ENCODE data around the gene ACSL6. TPM values are rescaled to one million over a fixed set of nuclear protein-coding genes. Genes with fewer than 3 reads are reported as not detected.

Gene ACSL6
- total RNA-seq, 1 donor from 2014 or later: not detected

DNA sequence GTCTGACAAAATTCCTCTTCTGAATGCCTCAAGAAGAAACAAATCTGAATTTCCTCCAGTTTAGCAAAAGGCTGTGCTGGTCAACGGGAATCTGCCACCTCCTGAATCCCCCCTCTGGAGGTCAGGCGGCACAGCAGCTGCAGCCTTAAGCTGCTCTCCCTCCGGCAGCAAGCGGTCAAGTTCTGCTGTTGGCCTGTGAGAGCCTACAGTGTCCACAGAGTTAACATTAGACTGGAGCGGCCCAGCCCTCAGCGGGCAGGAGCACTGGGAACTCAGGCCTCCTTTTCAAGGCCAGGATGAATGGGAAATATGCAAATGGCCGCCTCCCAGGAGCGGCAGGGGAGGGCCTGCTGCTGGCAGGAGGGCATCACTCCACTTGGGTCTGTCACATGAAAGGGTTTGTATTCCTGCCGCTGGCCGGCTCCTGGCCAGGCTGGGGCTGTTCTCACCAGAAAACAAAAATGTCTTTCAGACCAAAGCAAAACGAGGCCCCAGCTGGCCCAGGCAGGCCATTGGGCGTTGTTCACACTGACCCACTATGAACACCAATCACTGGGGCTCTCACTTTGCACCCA lies 8.2 kb downstream of the ACSL6 start:
- TF ChIP-seq, protein P1, sequence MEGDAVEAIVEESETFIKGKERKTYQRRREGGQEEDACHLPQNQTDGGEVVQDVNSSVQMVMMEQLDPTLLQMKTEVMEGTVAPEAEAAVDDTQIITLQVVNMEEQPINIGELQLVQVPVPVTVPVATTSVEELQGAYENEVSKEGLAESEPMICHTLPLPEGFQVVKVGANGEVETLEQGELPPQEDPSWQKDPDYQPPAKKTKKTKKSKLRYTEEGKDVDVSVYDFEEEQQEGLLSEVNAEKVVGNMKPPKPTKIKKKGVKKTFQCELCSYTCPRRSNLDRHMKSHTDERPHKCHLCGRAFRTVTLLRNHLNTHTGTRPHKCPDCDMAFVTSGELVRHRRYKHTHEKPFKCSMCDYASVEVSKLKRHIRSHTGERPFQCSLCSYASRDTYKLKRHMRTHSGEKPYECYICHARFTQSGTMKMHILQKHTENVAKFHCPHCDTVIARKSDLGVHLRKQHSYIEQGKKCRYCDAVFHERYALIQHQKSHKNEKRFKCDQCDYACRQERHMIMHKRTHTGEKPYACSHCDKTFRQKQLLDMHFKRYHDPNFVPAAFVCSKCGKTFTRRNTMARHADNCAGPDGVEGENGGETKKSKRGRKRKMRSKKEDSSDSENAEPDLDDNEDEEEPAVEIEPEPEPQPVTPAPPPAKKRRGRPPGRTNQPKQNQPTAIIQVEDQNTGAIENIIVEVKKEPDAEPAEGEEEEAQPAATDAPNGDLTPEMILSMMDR (IDR thresholded peaks at IDR 0.05): peak; percentile 27
- TF ChIP-seq EZH2 (IDR thresholded peaks at IDR 0.05): no peak
- no peaks in the 10 kb centered on the region for H3K36me3 ChIP-seq
- H3K27ac Mint-ChIP-seq: peak overlapping the region; percentile 90
- H3F3A ChIP-seq (ENCODE audit: low read depth): no peaks in the 10 kb centered on the region
- H4K20me1 ChIP-seq (ENCODE audit: low read depth): no peaks in the 10 kb centered on the region
- no peaks in the 10 kb centered on the region for H3K9me3 ChIP-seq (ENCODE audit: low read depth)
- H3K4me3 Mint-ChIP-seq: peak overlapping the region; percentile 65
- no peaks in the 10 kb centered on the region for H3K79me2 ChIP-seq (ENCODE audit: low read depth)
- H3K4me1 Mint-ChIP-seq: peaks cover 60% of the 10 kb centered on the region
- H3K9ac ChIP-seq: no peak overlapping the region
- peaks cover 15% of the 10 kb centered on the region for H3K27me3 Mint-ChIP-seq (ENCODE audit: insufficient read depth, low read depth)
- peak overlapping the region; percentile 58 for H3K4me2 ChIP-seq
- H3K27me3 ChIP-seq: peaks cover 3% of the 10 kb centered on the region
- H3K4me1 ChIP-seq: peaks cover 24% of the 10 kb centered on the region
- peak; percentile 76 for DNase-seq (ENCODE audit: low spot score)
- no peaks in the 10 kb centered on the region for H3K36me3 Mint-ChIP-seq
- H3K4me3 ChIP-seq: no peak overlapping the region
- H3K27ac ChIP-seq: no peak overlapping the region
- H3K9me3 Mint-ChIP-seq: no peaks in the 10 kb centered on the region
- no peak overlapping the region for H2AFZ ChIP-seq (replicated peaks)

DNA sequence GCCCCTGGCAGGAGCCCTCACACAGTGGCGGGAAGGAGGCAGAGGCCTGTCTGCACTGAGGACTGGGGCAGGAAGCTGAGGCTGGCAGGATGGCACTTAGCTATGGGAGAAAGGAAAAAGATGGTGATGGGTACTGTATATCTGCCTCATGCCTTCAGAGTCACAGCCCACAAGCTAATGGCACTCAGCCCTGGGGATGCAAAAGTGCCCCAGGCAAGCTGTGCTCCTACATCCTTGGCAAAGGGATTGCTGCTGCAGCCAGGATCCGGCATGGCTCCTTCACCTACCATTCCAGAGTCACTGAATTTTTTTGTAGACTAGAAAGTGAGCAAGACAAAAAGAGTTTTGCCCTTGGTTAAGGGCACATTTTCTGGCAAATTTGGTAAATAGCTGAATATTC lies 8.7 kb downstream of the ACSL6 start:
- TF ChIP-seq, protein P1 (IDR thresholded peaks at IDR 0.05): no peak
- TF ChIP-seq EZH2phosphoT487 (IDR thresholded peaks at IDR 0.05) (no peak), EZH2 (IDR thresholded peaks at IDR 0.05) (no peak)
- Histone ChIP-seq H3K4me2 (peak overlapping the region; percentile 58), H3K27me3 (no peaks in the 10 kb centered on the region), H4K20me1 (ENCODE audit: low read depth) (no peaks in the 10 kb centered on the region), H3K27ac (no peak overlapping the region), H3F3A (ENCODE audit: low read depth) (no peaks in the 10 kb centered on the region), H3K9me3 (ENCODE audit: low read depth) (no peaks in the 10 kb centered on the region), H3K4me1 (peaks cover 24% of the 10 kb centered on the region), H3K79me2 (ENCODE audit: low read depth) (no peaks in the 10 kb centered on the region), H3K36me3 (no peaks in the 10 kb centered on the region), H3K4me3 (no peak overlapping the region), H3K9ac (no peak overlapping the region), H2AFZ (replicated peaks) (no peak overlapping the region)
- peak overlapping the region; percentile 61 for H3K4me3 Mint-ChIP-seq
- H3K27me3 Mint-ChIP-seq (ENCODE audit: insufficient read depth, low read depth): peaks cover 15% of the 10 kb centered on the region
- peak overlapping the region; percentile 90 for H3K27ac Mint-ChIP-seq
- peaks cover 64% of the 10 kb centered on the region for H3K4me1 Mint-ChIP-seq
- no peaks in the 10 kb centered on the region for H3K36me3 Mint-ChIP-seq
- no peak for DNase-seq (ENCODE audit: low spot score)
- no peaks in the 10 kb centered on the region for H3K9me3 Mint-ChIP-seq

DNA sequence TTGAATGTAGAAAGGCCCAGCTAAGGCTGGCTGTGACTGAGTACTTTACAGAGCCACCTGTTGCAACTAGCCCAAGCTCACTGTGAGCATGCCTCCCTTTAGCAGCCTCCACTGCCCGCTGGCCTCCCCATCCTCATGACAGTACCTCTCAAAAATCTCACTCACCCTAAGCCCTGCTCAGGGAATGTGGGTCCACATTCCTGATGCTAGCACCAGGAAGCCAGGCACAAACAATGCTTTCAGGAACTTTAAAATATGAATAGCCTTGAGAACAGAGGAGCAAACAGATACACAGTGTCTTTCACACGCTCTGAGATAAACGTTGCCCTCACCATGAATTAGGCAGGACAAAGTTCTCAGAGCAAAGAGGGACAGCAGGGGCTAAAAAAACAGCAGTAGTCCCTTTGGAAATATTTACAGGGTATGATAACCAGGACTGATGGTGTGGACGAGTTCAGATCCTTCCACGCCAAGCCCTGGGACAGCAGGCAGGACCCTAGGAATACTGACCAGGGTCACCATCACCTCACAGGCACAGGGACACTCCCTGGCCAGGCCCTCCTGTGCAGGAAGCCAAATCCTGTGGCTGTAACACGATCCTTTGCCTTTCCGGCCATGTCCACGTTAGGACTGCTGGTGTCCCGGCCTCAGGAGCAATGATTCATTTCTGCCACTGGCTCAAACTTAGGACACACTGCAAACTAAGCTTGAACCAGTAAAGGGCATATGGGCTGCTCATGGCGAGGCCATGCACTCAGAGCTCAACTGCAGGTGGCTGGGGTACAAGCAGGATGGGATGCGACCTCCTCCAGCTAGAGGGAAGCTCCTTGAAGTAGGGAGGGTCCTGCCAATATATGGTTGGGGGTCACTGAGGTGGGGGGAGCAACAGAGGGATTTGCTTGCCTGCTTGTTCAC lies 9.6 kb downstream of the ACSL6 start:
- no peaks in the 10 kb centered on the region for H3K79me2 ChIP-seq (ENCODE audit: low read depth)
- no peak overlapping the region for H3K27ac ChIP-seq
- TF ChIP-seq EZH2phosphoT487 (IDR thresholded peaks at IDR 0.05) (no peak), EZH2 (IDR thresholded peaks at IDR 0.05) (no peak)
- TF ChIP-seq, protein P1 (IDR thresholded peaks at IDR 0.05): no peak
- peaks cover 61% of the 10 kb centered on the region for H3K4me1 Mint-ChIP-seq
- no peaks in the 10 kb centered on the region for H3K27me3 ChIP-seq
- peaks cover 24% of the 10 kb centered on the region for H3K4me1 ChIP-seq
- no peaks in the 10 kb centered on the region for H3F3A ChIP-seq (ENCODE audit: low read depth)
- no peak overlapping the region for H2AFZ ChIP-seq (replicated peaks)
- no peak overlapping the region for H3K4me2 ChIP-seq
- no peaks in the 10 kb centered on the region for H4K20me1 ChIP-seq (ENCODE audit: low read depth)
- peaks cover 13% of the 10 kb centered on the region for H3K27me3 Mint-ChIP-seq (ENCODE audit: insufficient read depth, low read depth)
- H3K36me3 ChIP-seq: no peaks in the 10 kb centered on the region
- peak; percentile 38 for DNase-seq (ENCODE audit: low spot score)
- no peak overlapping the region for H3K9ac ChIP-seq
- H3K36me3 Mint-ChIP-seq: no peaks in the 10 kb centered on the region
- H3K27ac Mint-ChIP-seq: peak overlapping the region; percentile 90
- H3K9me3 ChIP-seq (ENCODE audit: low read depth): no peaks in the 10 kb centered on the region
- peak overlapping the region; percentile 61 for H3K4me3 Mint-ChIP-seq
- H3K4me3 ChIP-seq: no peak overlapping the region
- no peaks in the 10 kb centered on the region for H3K9me3 Mint-ChIP-seq

All from neural progenitor cell (in vitro differentiated cells).